GM23338 (cell line): Measurements from ENCODE around the gene FAAH2.

Experiments used
- CREB1 ChIP-seq: fragments of 250-450 bp; sonication (Bioruptor Pico); IDR thresholded peaks from 2 replicates; pipeline ENCODE4 v1.5.0; 2020; ENCODE audit warnings: low read depth, mild to moderate bottlenecking, moderate library complexity
- EZH2 ChIP-seq: fragments of 200-600 bp; sonication (generic); IDR thresholded peaks from one replicate; pipeline ENCODE4 v1.8.0; 2017; ENCODE audit warnings: antibody characterized with exemption, mild to moderate bottlenecking, low read depth; ENCODE audit not compliant: unreplicated experiment
- EZH2phosphoT487 ChIP-seq: fragments of 200-600 bp; sonication (generic); IDR thresholded peaks from one replicate; pipeline ENCODE4 v1.8.1; 2018; ENCODE audit warnings: antibody characterized with exemption; ENCODE audit not compliant: unreplicated experiment
- POLR2AphosphoS5 ChIP-seq: IDR thresholded peaks from 2 replicates; pipeline ENCODE4 v1.6.1; 2016; ENCODE audit warnings: antibody characterized with exemption, low read depth
- STAT1 ChIP-seq: IDR thresholded peaks from one replicate; pipeline ENCODE4 v1.6.1; 2016; ENCODE audit warnings: antibody characterized with exemption; ENCODE audit not compliant: unreplicated experiment
- ZNF114 ChIP-seq: fragments of 250-450 bp; sonication (Bioruptor Pico); IDR thresholded peaks from 2 replicates; pipeline ENCODE4 v1.5.0; 2020; ENCODE audit warnings: mild to moderate bottlenecking, moderate library complexity
- TF ChIP-seq, protein P1 (sequence below), 2 experiments: fragments of 200-600 bp in 1 of 2; sonication (generic) in 1 of 2; conservative IDR thresholded peaks; 2 replicates each; pipeline versions ENCODE4 v1.5.1 to v1.6.1; 2016 to 2017; ENCODE audit warnings: antibody characterized with exemption in 2 of 2, low read depth in 2 of 2, mild to moderate bottlenecking in 2 of 2, moderate library complexity in 1 of 2
- TF ChIP-seq, protein P2 (sequence below): fragments of 250-450 bp; sonication (Bioruptor Pico); IDR thresholded peaks from 2 replicates; pipeline ENCODE4 v1.5.0; 2020; ENCODE audit warnings: mild to moderate bottlenecking, moderate library complexity
- TF ChIP-seq, protein P3 (sequence below): IDR thresholded peaks from one replicate; pipeline ENCODE4 v1.6.1; 2018; ENCODE audit warnings: antibody characterized with exemption; ENCODE audit not compliant: unreplicated experiment

DNA sequence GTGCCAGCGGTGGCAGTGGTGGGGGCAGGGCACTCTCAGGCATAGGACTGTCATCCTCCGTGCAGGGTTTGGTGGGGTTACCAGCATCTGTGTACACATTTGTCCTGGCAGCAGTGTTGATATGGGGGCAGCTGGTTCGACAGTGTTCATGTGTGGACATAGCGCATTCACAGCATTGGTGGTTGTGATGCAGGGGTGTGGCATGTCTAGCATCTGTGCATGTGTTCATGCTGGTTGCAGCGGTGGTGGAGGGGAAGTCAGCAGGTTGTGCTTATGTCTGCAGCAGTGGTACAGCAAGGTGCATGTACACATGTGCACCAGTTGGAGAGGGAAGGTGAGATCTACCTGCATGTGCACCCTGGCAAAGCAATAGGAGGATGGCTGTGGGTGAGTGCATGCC is 230.0 kb downstream of the FAAH2 start:
- TF ChIP-seq, protein P1, sequence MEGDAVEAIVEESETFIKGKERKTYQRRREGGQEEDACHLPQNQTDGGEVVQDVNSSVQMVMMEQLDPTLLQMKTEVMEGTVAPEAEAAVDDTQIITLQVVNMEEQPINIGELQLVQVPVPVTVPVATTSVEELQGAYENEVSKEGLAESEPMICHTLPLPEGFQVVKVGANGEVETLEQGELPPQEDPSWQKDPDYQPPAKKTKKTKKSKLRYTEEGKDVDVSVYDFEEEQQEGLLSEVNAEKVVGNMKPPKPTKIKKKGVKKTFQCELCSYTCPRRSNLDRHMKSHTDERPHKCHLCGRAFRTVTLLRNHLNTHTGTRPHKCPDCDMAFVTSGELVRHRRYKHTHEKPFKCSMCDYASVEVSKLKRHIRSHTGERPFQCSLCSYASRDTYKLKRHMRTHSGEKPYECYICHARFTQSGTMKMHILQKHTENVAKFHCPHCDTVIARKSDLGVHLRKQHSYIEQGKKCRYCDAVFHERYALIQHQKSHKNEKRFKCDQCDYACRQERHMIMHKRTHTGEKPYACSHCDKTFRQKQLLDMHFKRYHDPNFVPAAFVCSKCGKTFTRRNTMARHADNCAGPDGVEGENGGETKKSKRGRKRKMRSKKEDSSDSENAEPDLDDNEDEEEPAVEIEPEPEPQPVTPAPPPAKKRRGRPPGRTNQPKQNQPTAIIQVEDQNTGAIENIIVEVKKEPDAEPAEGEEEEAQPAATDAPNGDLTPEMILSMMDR (conservative IDR thresholded peaks at IDR 0.05; ENCODE audit: low read depth in 2 of 2), result no peak
- no peak for TF ChIP-seq EZH2phosphoT487
- TF ChIP-seq, protein P2, sequence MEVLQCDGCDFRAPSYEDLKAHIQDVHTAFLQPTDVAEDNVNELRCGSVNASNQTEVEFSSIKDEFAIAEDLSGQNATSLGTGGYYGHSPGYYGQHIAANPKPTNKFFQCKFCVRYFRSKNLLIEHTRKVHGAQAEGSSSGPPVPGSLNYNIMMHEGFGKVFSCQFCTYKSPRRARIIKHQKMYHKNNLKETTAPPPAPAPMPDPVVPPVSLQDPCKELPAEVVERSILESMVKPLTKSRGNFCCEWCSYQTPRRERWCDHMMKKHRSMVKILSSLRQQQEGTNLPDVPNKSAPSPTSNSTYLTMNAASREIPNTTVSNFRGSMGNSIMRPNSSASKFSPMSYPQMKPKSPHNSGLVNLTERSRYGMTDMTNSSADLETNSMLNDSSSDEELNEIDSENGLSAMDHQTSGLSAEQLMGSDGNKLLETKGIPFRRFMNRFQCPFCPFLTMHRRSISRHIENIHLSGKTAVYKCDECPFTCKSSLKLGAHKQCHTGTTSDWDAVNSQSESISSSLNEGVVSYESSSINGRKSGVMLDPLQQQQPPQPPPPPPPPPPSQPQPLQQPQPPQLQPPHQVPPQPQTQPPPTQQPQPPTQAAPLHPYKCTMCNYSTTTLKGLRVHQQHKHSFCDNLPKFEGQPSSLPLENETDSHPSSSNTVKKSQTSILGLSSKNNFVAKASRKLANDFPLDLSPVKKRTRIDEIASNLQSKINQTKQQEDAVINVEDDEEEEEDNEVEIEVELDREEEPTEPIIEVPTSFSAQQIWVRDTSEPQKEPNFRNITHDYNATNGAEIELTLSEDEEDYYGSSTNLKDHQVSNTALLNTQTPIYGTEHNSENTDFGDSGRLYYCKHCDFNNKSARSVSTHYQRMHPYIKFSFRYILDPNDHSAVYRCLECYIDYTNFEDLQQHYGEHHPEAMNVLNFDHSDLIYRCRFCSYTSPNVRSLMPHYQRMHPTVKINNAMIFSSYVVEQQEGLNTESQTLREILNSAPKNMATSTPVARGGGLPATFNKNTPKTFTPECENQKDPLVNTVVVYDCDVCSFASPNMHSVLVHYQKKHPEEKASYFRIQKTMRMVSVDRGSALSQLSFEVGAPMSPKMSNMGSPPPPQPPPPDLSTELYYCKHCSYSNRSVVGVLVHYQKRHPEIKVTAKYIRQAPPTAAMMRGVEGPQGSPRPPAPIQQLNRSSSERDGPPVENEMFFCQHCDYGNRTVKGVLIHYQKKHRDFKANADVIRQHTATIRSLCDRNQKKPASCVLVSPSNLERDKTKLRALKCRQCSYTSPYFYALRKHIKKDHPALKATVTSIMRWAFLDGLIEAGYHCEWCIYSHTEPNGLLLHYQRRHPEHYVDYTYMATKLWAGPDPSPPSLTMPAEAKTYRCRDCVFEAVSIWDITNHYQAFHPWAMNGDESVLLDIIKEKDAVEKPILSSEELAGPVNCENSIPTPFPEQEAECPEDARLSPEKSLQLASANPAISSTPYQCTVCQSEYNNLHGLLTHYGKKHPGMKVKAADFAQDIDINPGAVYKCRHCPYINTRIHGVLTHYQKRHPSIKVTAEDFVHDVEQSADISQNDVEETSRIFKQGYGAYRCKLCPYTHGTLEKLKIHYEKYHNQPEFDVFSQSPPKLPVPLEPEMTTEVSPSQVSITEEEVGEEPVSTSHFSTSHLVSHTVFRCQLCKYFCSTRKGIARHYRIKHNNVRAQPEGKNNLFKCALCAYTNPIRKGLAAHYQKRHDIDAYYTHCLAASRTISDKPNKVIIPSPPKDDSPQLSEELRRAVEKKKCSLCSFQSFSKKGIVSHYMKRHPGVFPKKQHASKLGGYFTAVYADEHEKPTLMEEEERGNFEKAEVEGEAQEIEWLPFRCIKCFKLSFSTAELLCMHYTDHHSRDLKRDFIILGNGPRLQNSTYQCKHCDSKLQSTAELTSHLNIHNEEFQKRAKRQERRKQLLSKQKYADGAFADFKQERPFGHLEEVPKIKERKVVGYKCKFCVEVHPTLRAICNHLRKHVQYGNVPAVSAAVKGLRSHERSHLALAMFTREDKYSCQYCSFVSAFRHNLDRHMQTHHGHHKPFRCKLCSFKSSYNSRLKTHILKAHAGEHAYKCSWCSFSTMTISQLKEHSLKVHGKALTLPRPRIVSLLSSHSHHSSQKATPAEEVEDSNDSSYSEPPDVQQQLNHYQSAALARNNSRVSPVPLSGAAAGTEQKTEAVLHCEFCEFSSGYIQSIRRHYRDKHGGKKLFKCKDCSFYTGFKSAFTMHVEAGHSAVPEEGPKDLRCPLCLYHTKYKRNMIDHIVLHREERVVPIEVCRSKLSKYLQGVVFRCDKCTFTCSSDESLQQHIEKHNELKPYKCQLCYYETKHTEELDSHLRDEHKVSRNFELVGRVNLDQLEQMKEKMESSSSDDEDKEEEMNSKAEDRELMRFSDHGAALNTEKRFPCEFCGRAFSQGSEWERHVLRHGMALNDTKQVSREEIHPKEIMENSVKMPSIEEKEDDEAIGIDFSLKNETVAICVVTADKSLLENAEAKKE (CRISPR knock-in tag), result no peak
- TF ChIP-seq, protein P3, sequence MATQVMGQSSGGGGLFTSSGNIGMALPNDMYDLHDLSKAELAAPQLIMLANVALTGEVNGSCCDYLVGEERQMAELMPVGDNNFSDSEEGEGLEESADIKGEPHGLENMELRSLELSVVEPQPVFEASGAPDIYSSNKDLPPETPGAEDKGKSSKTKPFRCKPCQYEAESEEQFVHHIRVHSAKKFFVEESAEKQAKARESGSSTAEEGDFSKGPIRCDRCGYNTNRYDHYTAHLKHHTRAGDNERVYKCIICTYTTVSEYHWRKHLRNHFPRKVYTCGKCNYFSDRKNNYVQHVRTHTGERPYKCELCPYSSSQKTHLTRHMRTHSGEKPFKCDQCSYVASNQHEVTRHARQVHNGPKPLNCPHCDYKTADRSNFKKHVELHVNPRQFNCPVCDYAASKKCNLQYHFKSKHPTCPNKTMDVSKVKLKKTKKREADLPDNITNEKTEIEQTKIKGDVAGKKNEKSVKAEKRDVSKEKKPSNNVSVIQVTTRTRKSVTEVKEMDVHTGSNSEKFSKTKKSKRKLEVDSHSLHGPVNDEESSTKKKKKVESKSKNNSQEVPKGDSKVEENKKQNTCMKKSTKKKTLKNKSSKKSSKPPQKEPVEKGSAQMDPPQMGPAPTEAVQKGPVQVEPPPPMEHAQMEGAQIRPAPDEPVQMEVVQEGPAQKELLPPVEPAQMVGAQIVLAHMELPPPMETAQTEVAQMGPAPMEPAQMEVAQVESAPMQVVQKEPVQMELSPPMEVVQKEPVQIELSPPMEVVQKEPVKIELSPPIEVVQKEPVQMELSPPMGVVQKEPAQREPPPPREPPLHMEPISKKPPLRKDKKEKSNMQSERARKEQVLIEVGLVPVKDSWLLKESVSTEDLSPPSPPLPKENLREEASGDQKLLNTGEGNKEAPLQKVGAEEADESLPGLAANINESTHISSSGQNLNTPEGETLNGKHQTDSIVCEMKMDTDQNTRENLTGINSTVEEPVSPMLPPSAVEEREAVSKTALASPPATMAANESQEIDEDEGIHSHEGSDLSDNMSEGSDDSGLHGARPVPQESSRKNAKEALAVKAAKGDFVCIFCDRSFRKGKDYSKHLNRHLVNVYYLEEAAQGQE, result no peak
- TF ChIP-seq EZH2, result no peak
- no peak for TF ChIP-seq CREB1 (CRISPR knock-in tag)
- no peak for TF ChIP-seq POLR2AphosphoS5
- TF ChIP-seq STAT1, result no peak
- TF ChIP-seq ZNF114 (CRISPR knock-in tag), result no peak
